ENCODE data around the gene TNRC6C.

Gene TNRC6C

DNA sequence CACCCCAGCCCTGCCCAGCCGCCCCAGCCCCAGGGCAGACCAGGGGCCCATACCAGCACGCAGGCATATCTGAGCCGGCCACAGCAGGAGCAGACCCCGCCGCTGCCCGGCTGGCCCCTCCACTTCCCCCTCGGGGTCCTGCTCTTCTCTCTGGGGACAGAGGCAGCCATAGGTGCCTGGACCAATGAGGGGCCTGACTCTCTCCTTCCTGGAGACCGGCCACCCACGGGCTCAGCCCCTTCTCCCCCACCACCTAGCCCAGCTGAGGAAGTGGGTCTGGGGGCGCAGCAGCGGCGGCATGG is 166.3 kb downstream of the TNRC6C start:
- no peak overlapping the region for H3K4me3 ChIP-seq (ENCODE audit: low read length)
- no peak for DNase-seq (ENCODE audit: low read depth)
- TF ChIP-seq, protein P1, sequence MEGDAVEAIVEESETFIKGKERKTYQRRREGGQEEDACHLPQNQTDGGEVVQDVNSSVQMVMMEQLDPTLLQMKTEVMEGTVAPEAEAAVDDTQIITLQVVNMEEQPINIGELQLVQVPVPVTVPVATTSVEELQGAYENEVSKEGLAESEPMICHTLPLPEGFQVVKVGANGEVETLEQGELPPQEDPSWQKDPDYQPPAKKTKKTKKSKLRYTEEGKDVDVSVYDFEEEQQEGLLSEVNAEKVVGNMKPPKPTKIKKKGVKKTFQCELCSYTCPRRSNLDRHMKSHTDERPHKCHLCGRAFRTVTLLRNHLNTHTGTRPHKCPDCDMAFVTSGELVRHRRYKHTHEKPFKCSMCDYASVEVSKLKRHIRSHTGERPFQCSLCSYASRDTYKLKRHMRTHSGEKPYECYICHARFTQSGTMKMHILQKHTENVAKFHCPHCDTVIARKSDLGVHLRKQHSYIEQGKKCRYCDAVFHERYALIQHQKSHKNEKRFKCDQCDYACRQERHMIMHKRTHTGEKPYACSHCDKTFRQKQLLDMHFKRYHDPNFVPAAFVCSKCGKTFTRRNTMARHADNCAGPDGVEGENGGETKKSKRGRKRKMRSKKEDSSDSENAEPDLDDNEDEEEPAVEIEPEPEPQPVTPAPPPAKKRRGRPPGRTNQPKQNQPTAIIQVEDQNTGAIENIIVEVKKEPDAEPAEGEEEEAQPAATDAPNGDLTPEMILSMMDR (IDR thresholded peaks at IDR 0.05; ENCODE audit: insufficient read depth, low read depth, low read length, missing control alignments), result no peak

DNA sequence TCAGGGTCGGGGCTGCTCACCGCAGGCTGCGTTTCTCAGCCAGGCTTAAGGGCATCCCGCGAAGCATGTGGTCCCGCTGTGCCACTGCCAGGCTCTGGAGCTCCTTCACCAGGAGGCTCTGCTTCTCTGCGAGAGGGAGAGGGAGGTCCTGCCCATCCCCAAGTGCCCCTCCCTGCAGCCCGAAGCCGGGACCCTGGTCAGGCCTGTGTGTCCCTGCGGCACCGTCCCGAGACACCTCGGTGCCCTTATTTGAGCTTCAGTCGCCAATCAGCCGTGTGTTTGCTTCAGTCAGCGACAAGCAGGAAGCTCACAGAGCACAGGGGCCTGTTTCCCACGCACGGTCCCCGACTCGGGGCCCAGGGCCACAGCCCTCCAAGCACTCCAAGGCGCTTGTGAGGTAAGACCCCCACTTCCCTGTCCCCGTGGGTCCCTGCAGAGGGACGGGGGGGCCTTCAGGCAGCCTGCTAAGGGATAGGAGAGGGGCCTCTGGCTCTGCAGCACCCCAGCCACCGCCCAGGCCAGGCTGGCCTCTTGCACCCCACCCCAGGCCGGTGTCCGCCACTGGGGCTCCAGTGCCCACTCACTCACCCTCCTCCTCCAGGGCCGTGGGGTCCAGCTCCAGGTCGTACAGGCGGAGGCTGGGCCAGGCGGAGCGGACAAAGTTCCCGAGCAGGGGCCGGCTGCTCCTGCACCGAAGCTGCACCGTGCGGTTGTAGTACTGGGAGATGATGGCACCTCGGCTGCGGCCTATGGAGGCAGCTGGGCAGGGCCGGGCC is 166.8 kb downstream of the TNRC6C start:
- TF ChIP-seq, protein P1 (IDR thresholded peaks at IDR 0.05; ENCODE audit: insufficient read depth, low read depth, low read length, missing control alignments), result no peak
- no peak for DNase-seq (ENCODE audit: low read depth)
- no peak overlapping the region for H3K4me3 ChIP-seq (ENCODE audit: low read length)

DNA sequence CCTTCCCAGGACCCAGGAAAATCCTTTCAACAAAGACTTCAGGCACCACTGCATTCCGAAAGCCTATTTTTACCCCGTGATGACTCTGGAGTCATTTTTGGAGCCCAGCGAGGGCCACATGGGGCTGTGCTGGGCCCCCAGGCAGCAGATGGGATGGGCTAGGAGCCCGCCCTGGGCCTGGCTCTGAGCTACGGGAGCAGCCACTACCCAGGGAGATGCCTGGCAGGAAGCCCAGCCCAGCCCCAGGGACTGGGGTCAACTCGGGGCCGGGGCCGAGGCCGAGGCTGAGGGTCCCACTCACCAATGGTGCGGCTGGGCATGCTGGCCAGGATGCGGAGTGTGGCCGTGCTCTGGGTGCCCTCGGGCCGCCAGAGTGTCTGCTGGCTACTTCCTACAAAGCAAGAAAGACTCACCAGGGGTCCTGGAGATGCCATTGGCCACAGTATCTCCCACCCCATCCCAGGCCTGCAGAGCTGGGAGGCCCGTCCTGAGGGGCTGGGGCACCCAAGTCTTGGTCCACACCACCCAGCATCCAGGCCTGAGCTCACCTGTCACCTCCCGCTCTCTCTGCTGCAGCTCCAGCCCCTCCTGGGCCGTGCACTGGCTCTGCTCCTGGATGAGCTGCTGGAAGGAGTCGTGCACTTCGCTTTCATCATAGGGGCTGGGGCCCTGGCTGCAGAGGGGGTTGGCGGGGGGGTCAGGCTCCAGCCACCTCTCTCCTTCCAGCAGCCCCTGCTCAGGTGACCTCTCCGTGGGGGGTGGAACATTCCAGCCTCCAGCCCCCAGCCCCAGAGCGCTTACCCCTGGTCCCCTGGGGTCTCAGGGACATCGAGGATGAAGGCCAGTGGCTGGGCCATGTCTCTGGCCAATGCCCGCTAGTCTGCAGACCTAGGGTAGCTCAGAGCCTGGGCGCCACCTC is 167.7 kb downstream of the TNRC6C start:
- no peak for DNase-seq (ENCODE audit: low read depth)
- TF ChIP-seq, protein P1 (IDR thresholded peaks at IDR 0.05; ENCODE audit: insufficient read depth, low read depth, low read length, missing control alignments), result no peak
- H3K4me3 ChIP-seq (ENCODE audit: low read length), result no peak overlapping the region

DNA sequence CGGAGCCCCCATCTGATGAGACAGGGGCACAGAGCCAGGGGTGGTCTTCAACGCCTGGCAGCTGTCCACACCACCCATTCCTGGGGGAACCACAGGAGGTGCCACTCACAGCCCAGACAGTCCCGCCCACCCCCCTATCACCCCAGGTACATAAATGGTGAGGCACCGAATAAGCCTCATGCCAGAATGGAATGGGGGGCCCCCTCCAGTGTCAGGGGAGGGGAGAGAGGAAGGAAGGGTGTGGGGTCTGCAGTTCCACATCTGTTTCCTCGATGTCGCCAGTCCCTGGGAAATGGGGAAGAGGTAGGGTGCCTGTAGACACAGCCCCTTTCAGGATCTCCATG is 168.4 kb downstream of the TNRC6C start:
- no peak overlapping the region for H3K4me3 ChIP-seq (ENCODE audit: low read length)
- DNase-seq (ENCODE audit: low read depth), result no peak
- TF ChIP-seq, protein P1 (IDR thresholded peaks at IDR 0.05; ENCODE audit: insufficient read depth, low read depth, low read length, missing control alignments), result no peak

DNA sequence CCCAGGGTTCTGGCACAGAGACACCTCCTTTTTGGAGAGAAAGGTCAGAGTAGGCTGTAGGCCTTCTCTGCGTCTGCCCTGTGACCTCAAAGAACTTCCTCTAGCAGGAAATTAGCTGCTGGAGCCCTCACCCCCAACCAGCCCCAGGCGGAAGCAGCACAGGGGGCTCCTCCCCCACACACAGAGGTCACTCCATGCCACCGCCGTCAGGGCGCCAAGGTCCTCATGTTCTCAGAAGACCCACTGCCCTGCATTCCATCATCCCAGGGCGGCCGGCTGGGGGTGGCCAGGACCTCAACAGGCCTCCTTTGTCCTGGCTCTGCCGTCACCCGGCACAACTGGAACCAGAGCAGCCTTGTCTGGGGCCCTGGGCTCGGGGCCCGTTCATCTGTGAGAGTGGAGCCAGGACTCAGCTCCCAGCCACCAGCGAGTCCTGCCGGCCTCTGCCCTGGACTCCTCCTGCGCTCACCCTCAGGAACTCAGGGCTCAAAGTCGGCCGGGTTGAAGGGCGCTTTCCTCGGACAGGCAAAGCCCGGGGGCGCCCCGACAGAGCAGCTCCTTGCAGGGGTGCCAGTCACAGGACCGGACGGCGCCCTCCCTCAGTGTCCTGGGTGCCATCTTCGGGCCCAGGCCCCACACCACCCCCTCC is 168.9 kb downstream of the TNRC6C start:
- H3K4me3 ChIP-seq (ENCODE audit: low read length), result peak overlapping the region; percentile 66
- TF ChIP-seq, protein P1 (IDR thresholded peaks at IDR 0.05; ENCODE audit: insufficient read depth, low read depth, low read length, missing control alignments), result no peak
- no peak for DNase-seq (ENCODE audit: low read depth)

DNA sequence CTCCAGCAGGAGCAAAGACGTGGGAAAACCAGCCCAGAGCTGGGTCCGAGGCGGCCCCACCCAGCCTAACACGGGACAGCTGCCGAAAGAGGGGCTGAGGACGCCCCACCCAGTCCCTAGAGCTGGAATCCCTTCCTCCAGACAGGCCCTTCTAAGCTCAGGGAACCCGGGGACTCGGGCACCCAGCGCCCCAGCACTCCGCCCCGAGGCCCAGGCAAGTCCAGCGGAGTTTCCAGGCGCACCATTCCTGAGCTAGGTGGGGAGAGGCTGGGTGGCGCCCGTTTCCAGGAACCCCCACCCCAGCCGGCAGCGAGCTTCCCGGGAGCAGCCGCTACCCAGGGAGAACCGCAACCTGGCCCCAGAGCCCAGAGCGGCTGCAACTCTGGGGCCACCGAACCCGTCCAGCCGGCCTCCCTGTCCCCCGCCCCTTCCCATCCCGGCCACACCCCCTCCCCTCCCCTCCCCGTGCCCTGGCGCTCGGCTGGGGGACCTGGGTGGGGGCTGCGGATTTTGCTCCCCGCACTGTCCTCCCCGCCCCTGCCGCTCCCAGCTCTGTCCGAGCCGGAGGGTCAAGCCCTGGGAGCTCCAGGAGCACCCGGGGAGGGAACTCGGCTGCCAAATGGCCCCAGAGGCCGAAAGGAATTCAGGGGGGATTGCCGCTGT is 169.5 kb downstream of the TNRC6C start:
- peak; percentile 59 for DNase-seq (ENCODE audit: low read depth)
- TF ChIP-seq, protein P1 (IDR thresholded peaks at IDR 0.05; ENCODE audit: insufficient read depth, low read depth, low read length, missing control alignments), result no peak

More for the DNA sequence above, 169.5 kb downstream of the TNRC6C start:
- peak overlapping the region; percentile 66 for H3K4me3 ChIP-seq (ENCODE audit: low read length)
